Mucosa of descending colon (tissue), 3 donors: ENCODE data around the gene PPP1R8. TPM values are rescaled to one million over a fixed set of nuclear protein-coding genes. Genes with fewer than 3 reads are reported as not detected.

Source experiments
- ATAC-seq: fragments of 200-7000 bp; cut with Tn5 transposase; one replicate; pipeline ENCODE4 v1.9.1; 2020; ENCODE audit warnings: mild to moderate bottlenecking, moderate library complexity
- DNase-seq, 3 donors: peaks; one replicate each; pipeline ENCODE4 v3.0.0-alpha.2; 2020
- H3K36me3 ChIP-seq: fragments of 200-600 bp; one replicate; pipeline ENCODE4 v1.8.0; 2021; ENCODE audit warnings: low read depth, mild to moderate bottlenecking
- H3K4me1 ChIP-seq: fragments of 200-600 bp; one replicate; pipeline ENCODE4 v1.8.0; 2021; ENCODE audit warnings: low read depth, mild to moderate bottlenecking
- H3K4me3 ChIP-seq: fragments of 200-600 bp; one replicate; pipeline ENCODE4 v1.8.0; 2021; ENCODE audit warnings: mild to moderate bottlenecking
- H3K9me3 ChIP-seq: fragments of 200-600 bp; one replicate; pipeline ENCODE4 v1.8.0; 2021; ENCODE audit warnings: mild to moderate bottlenecking
- intact Hi-C, 2 donors: fragments of 100-400 bp; cut with DNase I in 1 of 2; cut with micrococcal nuclease in 1 of 2; formaldehyde crosslinking; loops; one replicate each; pipeline versions ENCODE4 v1.11.0 to v1.11.1; 2022; cut with DNase I, micrococcal nuclease
- total RNA-seq, 3 donors: library from RNA; stranded (reverse); fragmentation: NEBNext Ultra II Directional in 2 of 3; extraction: Animal tissue kit (Norgen Biotek cat#: 25700) in 2 of 3; gene quantifications; one replicate each; pipeline versions ENCODE4 v1.2.1 to v1.2.4, GENCODE V29; 2021 to 2023
- TF ChIP-seq, protein P1 (sequence below): fragments of 200-600 bp; IDR thresholded peaks from one replicate; pipeline ENCODE4 v1.8.0; 2022; ENCODE audit warnings: antibody characterized with exemption, mild to moderate bottlenecking
- donor health status: DM: no; HTN: no; CAD: no; lungs with moderate emphysema.
- donor health status: DM: no; HTN: no; CAD: no.
- donor health status: DM: no; HTN: yes; CAD: no.

Gene PPP1R8
- total RNA-seq, 3 donors from 2014 or later: 29.1 to 33.7 (median 31.0) TPM

GRCh38 chr1:27882543-27882903 is 51.9 kb downstream of the PPP1R8 start:
- Histone ChIP-seq H3K4me1 (peaks cover 6% of the 10 kb centered on the region), H3K4me3 (no peak overlapping the region), H3K9me3 (no peaks in the 10 kb centered on the region), H3K36me3 (no peaks in the 10 kb centered on the region)
- TF ChIP-seq, protein P1, sequence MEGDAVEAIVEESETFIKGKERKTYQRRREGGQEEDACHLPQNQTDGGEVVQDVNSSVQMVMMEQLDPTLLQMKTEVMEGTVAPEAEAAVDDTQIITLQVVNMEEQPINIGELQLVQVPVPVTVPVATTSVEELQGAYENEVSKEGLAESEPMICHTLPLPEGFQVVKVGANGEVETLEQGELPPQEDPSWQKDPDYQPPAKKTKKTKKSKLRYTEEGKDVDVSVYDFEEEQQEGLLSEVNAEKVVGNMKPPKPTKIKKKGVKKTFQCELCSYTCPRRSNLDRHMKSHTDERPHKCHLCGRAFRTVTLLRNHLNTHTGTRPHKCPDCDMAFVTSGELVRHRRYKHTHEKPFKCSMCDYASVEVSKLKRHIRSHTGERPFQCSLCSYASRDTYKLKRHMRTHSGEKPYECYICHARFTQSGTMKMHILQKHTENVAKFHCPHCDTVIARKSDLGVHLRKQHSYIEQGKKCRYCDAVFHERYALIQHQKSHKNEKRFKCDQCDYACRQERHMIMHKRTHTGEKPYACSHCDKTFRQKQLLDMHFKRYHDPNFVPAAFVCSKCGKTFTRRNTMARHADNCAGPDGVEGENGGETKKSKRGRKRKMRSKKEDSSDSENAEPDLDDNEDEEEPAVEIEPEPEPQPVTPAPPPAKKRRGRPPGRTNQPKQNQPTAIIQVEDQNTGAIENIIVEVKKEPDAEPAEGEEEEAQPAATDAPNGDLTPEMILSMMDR: no peak
- no peak for DNase-seq
- ATAC-seq: no peak
- intact Hi-C loops: no loop called here

DNA sequence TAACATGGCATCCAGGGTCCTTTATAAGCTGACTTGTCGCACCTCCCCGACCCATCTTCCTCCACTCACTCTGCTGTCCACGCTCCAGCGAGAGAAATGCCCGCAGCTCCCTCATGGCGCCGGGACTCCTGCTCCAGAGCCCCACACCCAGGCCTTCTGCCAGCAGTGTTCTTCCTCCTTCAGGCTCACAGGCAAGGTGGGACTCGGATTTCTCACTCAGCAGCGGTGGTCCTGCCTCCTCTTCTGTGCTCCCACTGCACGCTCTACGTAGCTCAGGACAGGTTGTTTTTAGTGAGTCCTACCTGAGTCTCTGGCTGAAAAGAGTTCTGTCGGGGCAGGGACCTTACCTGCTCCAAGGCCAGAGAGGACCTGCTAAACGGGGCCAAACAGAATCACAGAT is 53.0 kb downstream of the PPP1R8 start:
- no peaks in the 10 kb centered on the region for H3K36me3 ChIP-seq
- DNase-seq: no peak
- TF ChIP-seq, protein P1: no peak
- H3K4me3 ChIP-seq: no peak overlapping the region
- intact Hi-C loops: no loop called here
- peaks cover 6% of the 10 kb centered on the region for H3K4me1 ChIP-seq
- H3K9me3 ChIP-seq: no peaks in the 10 kb centered on the region
- ATAC-seq: no peak

GRCh38 chr1:27884006-27884954 is 53.7 kb downstream of the PPP1R8 start:
- TF ChIP-seq, protein P1: no peak
- no peaks in the 10 kb centered on the region for H3K36me3 ChIP-seq
- peaks cover 6% of the 10 kb centered on the region for H3K4me1 ChIP-seq
- no peak overlapping the region for H3K4me3 ChIP-seq
- intact Hi-C loops: no loop called here
- no peaks in the 10 kb centered on the region for H3K9me3 ChIP-seq
- DNase-seq: no peak
- peak; percentile 8 for ATAC-seq

DNA sequence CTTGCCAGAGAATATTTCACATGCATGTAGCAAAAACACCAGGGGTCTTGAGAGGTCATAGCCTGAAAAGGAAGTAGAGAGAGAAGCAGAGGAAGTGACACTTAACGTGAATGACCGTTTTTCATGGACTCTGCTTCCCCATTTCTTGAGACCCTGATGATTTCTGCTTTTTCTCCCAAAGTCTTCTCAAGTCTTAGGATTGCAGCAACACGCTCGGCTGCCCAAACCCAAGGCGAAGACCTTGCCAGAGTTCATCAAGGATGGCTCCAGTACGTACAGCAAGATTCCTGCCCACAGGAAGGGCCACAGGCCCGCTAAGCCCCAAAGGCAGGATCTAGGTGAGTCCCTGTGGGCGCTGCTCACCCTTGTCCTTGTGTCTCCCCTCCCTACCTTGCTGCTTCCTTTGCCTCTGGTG is 54.5 kb downstream of the PPP1R8 start:
- TF ChIP-seq, protein P1: no peak
- H3K36me3 ChIP-seq: no peaks in the 10 kb centered on the region
- H3K4me3 ChIP-seq: no peak overlapping the region
- DNase-seq (no peak), ATAC-seq (peak; percentile 12)
- intact Hi-C loops: no loop called here
- peaks cover 6% of the 10 kb centered on the region for H3K4me1 ChIP-seq
- no peaks in the 10 kb centered on the region for H3K9me3 ChIP-seq

DNA sequence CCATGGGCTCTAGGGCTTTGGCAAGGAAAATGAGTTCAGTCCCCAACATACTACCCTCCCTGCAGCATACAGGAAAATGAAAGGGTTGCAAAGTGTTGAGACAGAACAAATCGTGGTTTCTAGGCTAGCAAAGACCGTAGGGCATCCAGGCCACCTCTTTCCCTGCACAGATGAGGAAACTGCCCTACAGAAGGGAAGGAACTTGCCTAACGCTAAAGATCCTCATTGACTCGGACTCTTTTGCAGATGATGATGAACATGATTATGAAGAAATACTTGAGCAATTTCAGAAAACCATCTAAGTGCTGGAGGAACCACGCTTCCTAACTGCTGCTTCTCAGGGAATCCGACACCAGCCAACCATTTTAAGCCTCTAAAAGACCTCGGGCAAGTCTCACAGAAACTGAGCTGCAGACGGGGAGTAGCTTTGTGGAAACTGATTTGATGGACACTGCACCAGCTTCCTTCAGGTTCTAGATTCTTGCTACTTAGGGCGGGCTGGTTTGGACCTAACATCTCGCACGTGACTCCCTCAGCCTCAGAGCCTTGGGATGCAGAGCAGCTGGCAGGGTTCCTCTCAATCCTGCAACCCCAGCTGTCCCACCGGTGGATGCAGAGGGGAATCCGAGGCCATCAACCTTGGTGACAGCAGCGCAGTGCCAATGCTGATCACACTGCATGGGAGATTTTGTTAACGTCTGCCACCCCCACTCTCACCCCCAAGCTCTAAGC is 55.2 kb downstream of the PPP1R8 start:
- TF ChIP-seq, protein P1: no peak
- no peaks in the 10 kb centered on the region for H3K9me3 ChIP-seq
- ATAC-seq (peak; percentile 30), DNase-seq (no peak)
- H3K4me1 ChIP-seq: peaks cover 6% of the 10 kb centered on the region
- H3K36me3 ChIP-seq: no peaks in the 10 kb centered on the region
- no peak overlapping the region for H3K4me3 ChIP-seq
- intact Hi-C loops: no loop called here
